OCI-LY3 (cell line): Measurements from ENCODE around the gene GRIK4.
A peak's percentile ranks its signal among the peaks of the same experiment; 100 is the strongest.

ENCODE experiments used
- H2AFZ ChIP-seq: fragments of 200-600, 300-600 bp; shearing (Covaris generic); 2 replicates; pipeline ENCODE4 v1.6.0; 2014; ENCODE audit warnings: antibody characterized with exemption, low read depth, low read length
- H3K27ac ChIP-seq: fragments of 200-600, 300-600 bp; sonication (generic); 2 replicates; pipeline ENCODE4 v1.5.1; 2014; ENCODE audit warnings: mild to moderate bottlenecking, low read length, moderate library complexity, mixed read lengths
- H3K27me3 ChIP-seq: fragments of 200-600, 300-600 bp; sonication (generic); 2 replicates; pipeline ENCODE4 v1.6.1; 2014; ENCODE audit warnings: low read depth, low read length, mixed read lengths
- H3K36me3 ChIP-seq: fragments of 200-600, 300-600 bp; sonication (generic); replicated peaks from 2 replicates; pipeline ENCODE3; 2014; ENCODE audit warnings: low read depth, low read length, mixed read lengths
- H3K4me1 ChIP-seq: fragments of 300-600, 200-600 bp; sonication (generic); 2 replicates; pipeline ENCODE4 v1.6.1; 2014; ENCODE audit warnings: low read length, mixed read lengths
- H3K4me2 ChIP-seq: fragments of 200-600, 300-600 bp; sonication (generic); 2 replicates; pipeline ENCODE4 v1.6.1; 2014; ENCODE audit warnings: low read length, mixed read lengths
- H3K4me3 ChIP-seq: fragments of 300-600, 200-600 bp; sonication (generic); 2 replicates; pipeline ENCODE4 v1.5.1; 2014; ENCODE audit warnings: antibody characterized with exemption, mild to moderate bottlenecking, low read length, moderate library complexity
- H3K79me2 ChIP-seq: fragments of 300-600, 200-600 bp; shearing (Covaris generic); 2 replicates; pipeline ENCODE4 v1.6.1; 2014; ENCODE audit warnings: mild to moderate bottlenecking, low read length, mixed read lengths
- H3K9ac ChIP-seq: fragments of 300-600, 200-600 bp; shearing (Covaris generic); 2 replicates; pipeline ENCODE4 v1.6.0; 2014; ENCODE audit warnings: mild to moderate bottlenecking, low read length, moderate library complexity
- H3K9me3 ChIP-seq: fragments of 200-600, 300-600 bp; shearing (Covaris generic); 2 replicates; pipeline ENCODE4 v1.6.1; 2014; ENCODE audit warnings: low read length, mixed read lengths; ENCODE audit not compliant: insufficient read depth
- H4K20me1 ChIP-seq: fragments of 200-600, 300-600 bp; sonication (generic); 2 replicates; pipeline ENCODE4 v1.6.1; 2016; ENCODE audit warnings: low read length, mixed read lengths; ENCODE audit not compliant: insufficient read depth
- EZH2phosphoT487 ChIP-seq: fragments of 200-600 bp; shearing (Covaris generic); IDR thresholded peaks from 2 replicates; pipeline ENCODE4 v1.6.1; 2018; ENCODE audit warnings: antibody characterized with exemption, mixed run types, low read depth
- TF ChIP-seq, protein P1 (sequence below): fragments of 200-600, 300-600 bp; sonication (generic); IDR thresholded peaks from 2 replicates; pipeline ENCODE4 v1.5.1; 2014; ENCODE audit warnings: antibody characterized with exemption, low read length, low read depth

GRIK4 gene

DNA sequence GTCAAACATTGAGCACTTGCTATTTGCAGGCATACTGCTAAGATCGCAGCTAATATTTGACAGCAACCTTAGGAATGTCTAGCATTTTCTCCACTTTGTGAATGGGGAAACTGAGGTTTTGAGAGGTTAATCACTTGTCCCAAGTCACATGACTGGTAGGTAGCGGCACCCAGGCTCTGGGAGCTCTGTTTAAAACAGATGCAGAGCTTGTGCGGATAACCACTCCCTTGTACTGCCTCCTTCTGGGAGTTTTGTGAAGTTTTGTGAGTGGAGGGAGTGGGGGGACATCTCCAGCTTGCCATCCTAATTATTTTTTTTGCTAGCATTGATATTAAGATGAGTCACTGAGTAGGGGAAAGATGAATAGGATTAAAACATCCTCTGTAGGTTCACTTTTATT lies 134.7 kb downstream of the GRIK4 start:
- H3K36me3 ChIP-seq = no peaks in the 10 kb centered on the region
- H3K4me3 ChIP-seq = no peak overlapping the region
- H3K4me1 ChIP-seq = peaks cover 4% of the 10 kb centered on the region; the same call in 1 of the 2 replicates
- peaks cover 15% of the 10 kb centered on the region for H3K27me3 ChIP-seq
- H3K27ac ChIP-seq = no peak overlapping the region
- H4K20me1 ChIP-seq = no peaks in the 10 kb centered on the region
- H3K9me3 ChIP-seq = no peaks in the 10 kb centered on the region
- TF ChIP-seq, protein P1, sequence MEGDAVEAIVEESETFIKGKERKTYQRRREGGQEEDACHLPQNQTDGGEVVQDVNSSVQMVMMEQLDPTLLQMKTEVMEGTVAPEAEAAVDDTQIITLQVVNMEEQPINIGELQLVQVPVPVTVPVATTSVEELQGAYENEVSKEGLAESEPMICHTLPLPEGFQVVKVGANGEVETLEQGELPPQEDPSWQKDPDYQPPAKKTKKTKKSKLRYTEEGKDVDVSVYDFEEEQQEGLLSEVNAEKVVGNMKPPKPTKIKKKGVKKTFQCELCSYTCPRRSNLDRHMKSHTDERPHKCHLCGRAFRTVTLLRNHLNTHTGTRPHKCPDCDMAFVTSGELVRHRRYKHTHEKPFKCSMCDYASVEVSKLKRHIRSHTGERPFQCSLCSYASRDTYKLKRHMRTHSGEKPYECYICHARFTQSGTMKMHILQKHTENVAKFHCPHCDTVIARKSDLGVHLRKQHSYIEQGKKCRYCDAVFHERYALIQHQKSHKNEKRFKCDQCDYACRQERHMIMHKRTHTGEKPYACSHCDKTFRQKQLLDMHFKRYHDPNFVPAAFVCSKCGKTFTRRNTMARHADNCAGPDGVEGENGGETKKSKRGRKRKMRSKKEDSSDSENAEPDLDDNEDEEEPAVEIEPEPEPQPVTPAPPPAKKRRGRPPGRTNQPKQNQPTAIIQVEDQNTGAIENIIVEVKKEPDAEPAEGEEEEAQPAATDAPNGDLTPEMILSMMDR = 0 out of 2 replicates have a peak, but pooled peaks have one; percentile 10
- TF ChIP-seq EZH2phosphoT487 = no peak
- no peak overlapping the region for H3K4me2 ChIP-seq
- H3K79me2 ChIP-seq = no peaks in the 10 kb centered on the region
- no peak overlapping the region for H2AFZ ChIP-seq
- no peak overlapping the region for H3K9ac ChIP-seq

DNA sequence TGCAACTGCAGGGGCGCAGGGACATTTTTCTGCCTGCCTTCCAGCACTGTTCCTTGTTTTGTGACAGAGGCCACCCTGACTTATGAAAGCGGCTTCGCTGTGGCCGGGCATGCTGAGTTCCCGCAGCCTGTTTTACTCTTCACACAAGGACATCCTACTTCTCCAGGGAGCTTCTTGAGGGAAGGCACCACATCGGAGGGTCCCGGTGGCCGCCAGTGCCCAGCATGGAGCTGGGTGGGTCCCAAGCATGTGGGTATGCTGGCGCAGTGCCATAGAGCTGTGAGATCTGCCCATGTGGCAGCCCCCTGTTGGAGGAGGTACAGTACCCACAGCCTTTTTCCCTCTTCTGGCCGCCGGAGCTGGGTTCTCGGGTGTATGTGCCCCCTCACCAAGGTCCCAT lies 136.1 kb downstream of the GRIK4 start:
- Histone ChIP-seq H3K4me2 (no peak overlapping the region), H4K20me1 (no peaks in the 10 kb centered on the region), H3K9me3 (no peaks in the 10 kb centered on the region), H3K79me2 (no peaks in the 10 kb centered on the region), H3K9ac (no peak overlapping the region), H3K4me1 (peaks cover 4% of the 10 kb centered on the region; the same call in 1 of the 2 replicates), H3K36me3 (no peaks in the 10 kb centered on the region), H2AFZ (no peak overlapping the region), H3K27ac (no peak overlapping the region), H3K4me3 (no peak overlapping the region), H3K27me3 (peaks cover 15% of the 10 kb centered on the region)
- no peak for TF ChIP-seq EZH2phosphoT487
- TF ChIP-seq, protein P1 = no peak

DNA sequence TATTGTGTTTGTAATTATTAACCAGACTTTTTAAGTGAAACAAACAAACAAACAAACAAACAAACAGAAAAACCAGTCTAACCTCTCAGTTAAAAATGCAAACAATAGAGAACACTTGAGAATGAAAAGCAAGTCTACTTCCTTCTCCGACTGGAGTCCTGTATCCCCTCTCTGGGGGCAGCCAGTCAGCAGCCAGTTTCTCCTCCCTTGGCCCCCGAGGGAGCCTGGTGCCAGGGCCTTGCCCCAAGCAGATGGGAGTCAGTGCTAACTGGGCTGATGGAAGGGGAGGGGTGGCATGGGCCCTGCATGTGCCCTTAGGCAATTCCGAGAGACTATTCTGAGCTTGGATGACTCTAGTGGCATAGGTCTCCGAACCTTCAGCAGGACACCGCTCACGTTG lies 137.2 kb downstream of the GRIK4 start:
- no peaks in the 10 kb centered on the region for H4K20me1 ChIP-seq
- H3K79me2 ChIP-seq = no peaks in the 10 kb centered on the region
- H3K9me3 ChIP-seq = no peaks in the 10 kb centered on the region
- peaks cover 4% of the 10 kb centered on the region; the same call in 1 of the 2 replicates for H3K4me1 ChIP-seq
- TF ChIP-seq, protein P1 = no peak
- TF ChIP-seq EZH2phosphoT487 = no peak
- no peak overlapping the region for H3K27ac ChIP-seq
- H3K27me3 ChIP-seq = peaks cover 15% of the 10 kb centered on the region
- no peak overlapping the region for H3K9ac ChIP-seq
- H3K36me3 ChIP-seq = no peaks in the 10 kb centered on the region
- H3K4me3 ChIP-seq = no peak overlapping the region
- no peak overlapping the region for H3K4me2 ChIP-seq
- no peak overlapping the region for H2AFZ ChIP-seq

DNA sequence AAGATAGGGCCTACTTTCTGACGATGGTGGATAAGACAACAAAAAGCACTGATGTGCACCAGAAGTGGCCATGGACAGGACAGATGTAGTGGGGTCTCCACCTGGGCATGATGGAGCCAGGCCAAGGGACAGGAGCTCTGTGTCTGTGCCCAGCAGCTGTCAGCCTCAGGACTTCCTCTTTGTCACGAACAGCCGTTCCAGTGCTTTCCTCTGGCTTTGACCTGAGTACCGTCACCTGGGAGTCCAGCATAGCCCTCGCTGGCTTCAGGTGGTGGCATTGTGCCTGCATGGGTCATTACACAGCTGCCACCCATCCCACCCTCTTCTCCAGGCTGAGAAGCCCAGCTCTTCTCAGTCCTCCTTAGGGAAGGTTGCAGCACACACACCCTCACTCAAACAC lies 137.8 kb downstream of the GRIK4 start:
- peaks cover 12% of the 10 kb centered on the region for H3K27me3 ChIP-seq

More for the DNA sequence above, 137.8 kb downstream of the GRIK4 start:
- Histone ChIP-seq H2AFZ (no peak overlapping the region), H3K9me3 (no peaks in the 10 kb centered on the region), H3K79me2 (no peaks in the 10 kb centered on the region), H3K9ac (no peak overlapping the region), H3K4me3 (no peak overlapping the region), H3K4me2 (no peak overlapping the region), H3K27ac (no peak overlapping the region), H3K36me3 (no peaks in the 10 kb centered on the region), H4K20me1 (no peaks in the 10 kb centered on the region), H3K4me1 (peaks cover 4% of the 10 kb centered on the region; the same call in 1 of the 2 replicates)
- no peak for TF ChIP-seq EZH2phosphoT487
- TF ChIP-seq, protein P1 = no peak
